Esophagus squamous epithelium (tissue), 4 donors: Measurements from ENCODE around the gene HPGDS.

Experiments used
- POLR2A ChIP-seq, 4 donors: fragments of 450-650 bp; IDR thresholded peaks; one replicate each; pipeline ENCODE4 v1.6.1; 2017; ENCODE audit warnings: antibody characterized with exemption in 4 of 4, mild to moderate bottlenecking in 4 of 4, moderate library complexity in 3 of 4
- TF ChIP-seq, protein P1 (sequence below), 6 experiments: fragments of 450-650 bp in 4 of 6; fragments of 200-600 bp in 2 of 6; sonication (generic) in 2 of 6; IDR thresholded peaks; one replicate each; pipeline ENCODE4 v1.5.1; 2016 to 2019; ENCODE audit warnings: antibody characterized with exemption in 6 of 6, mild to moderate bottlenecking in 4 of 6, moderate library complexity in 4 of 6

DNA sequence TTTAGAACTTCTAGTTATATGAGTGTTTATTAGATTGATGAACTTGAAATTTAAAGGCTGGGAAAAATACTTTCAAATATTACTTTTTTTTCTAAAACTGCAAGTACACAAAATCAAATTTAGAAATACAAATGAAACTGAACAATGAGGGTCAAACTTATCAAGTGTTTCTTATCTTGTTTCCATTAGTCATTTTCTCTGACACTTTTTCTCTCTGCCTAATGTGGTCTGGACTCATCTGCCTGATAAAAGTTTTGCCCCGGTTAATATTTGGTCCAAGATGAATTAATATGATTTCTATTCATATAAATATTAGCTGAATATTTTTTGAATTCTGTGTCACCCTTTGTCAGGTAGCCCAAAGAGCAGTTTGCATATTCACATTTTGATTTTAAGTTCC is 8.7 kb upstream of the HPGDS start:
- TF ChIP-seq, protein P1, sequence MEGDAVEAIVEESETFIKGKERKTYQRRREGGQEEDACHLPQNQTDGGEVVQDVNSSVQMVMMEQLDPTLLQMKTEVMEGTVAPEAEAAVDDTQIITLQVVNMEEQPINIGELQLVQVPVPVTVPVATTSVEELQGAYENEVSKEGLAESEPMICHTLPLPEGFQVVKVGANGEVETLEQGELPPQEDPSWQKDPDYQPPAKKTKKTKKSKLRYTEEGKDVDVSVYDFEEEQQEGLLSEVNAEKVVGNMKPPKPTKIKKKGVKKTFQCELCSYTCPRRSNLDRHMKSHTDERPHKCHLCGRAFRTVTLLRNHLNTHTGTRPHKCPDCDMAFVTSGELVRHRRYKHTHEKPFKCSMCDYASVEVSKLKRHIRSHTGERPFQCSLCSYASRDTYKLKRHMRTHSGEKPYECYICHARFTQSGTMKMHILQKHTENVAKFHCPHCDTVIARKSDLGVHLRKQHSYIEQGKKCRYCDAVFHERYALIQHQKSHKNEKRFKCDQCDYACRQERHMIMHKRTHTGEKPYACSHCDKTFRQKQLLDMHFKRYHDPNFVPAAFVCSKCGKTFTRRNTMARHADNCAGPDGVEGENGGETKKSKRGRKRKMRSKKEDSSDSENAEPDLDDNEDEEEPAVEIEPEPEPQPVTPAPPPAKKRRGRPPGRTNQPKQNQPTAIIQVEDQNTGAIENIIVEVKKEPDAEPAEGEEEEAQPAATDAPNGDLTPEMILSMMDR (IDR thresholded peaks at IDR 0.05), result no peak
- no peak for TF ChIP-seq POLR2A (IDR thresholded peaks at IDR 0.05)
